ENCODE data around the gene ERGIC3.
"Not testable (repeated sequence)": the region's sequence is repeated elsewhere in the genome, so short reads cannot be mapped to it uniquely, and the experiment has no call there.

Gene ERGIC3

DNA sequence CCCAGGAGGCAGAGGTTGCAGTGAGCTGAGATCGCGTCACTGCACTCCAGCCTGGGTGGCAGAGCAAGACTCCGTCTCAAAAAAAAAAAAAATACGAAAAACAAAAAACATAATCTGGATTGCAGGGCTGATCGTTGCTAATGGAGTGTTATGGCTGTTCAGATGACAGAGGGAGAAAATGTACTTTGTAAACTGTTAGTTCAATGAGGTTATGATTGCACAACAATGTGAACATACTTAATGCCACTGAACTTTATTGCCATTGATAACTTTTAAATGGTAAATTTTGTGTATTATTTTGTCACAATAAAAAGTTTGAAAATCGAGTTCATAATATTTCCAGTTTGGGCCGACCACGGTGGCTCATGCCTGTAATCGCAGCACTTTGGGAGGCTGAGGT is 22.9 kb upstream of the ERGIC3 start:
- no peak for DNase-seq

- no peak for DNase-seq
Observed at GRCh38 chr20:35523298-35523888, 18.5 kb upstream of the ERGIC3 start.

GRCh38 chr20:35525639-35526038 is 16.2 kb upstream of the ERGIC3 start:
- DNase-seq, result no peak

DNA sequence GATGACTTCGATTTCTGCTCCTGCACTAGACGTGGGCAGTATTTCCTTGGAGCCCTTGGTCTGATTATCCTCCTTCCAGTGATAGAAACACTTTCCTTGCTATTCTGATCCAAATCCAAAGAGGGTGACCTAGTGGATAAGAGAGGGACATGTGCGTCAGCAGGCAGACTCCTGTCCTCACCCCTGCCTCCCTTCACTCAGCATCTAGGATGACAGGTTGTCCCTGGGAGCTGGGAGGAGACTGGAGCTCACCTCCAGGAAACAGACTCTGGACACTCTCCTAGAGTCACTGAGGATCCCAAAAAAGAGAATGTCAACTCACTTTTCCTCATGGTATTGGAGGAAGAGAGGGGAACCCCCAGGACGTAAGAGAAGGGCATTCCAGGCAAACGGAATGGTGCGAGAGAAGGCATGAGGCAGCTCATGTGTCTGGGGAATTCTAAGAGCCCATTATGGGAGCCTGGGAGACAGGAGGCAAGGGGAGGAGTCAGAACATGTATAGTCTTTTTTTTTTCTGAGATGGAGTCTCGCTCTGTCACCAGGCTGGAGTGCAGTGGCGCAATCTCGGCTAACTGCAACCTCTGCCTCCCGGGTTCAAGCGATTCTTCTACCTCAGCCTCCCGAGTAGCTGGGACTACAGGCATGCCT is 14.6 kb upstream of the ERGIC3 start:
- DNase-seq, result no peak

GRCh38 chr20:35529552-35529951 is 12.3 kb upstream of the ERGIC3 start, which contains the start of gene C20orf173:
TSS of gene C20orf173 (minus strand) at chr20:35529652. CDS start at chr20:35529373, 279 bp downstream.
- no peak for DNase-seq

- DNase-seq, result no peak
Observed at GRCh38 chr20:35539756-35540212, 2.1 kb upstream of the ERGIC3 start.

DNA sequence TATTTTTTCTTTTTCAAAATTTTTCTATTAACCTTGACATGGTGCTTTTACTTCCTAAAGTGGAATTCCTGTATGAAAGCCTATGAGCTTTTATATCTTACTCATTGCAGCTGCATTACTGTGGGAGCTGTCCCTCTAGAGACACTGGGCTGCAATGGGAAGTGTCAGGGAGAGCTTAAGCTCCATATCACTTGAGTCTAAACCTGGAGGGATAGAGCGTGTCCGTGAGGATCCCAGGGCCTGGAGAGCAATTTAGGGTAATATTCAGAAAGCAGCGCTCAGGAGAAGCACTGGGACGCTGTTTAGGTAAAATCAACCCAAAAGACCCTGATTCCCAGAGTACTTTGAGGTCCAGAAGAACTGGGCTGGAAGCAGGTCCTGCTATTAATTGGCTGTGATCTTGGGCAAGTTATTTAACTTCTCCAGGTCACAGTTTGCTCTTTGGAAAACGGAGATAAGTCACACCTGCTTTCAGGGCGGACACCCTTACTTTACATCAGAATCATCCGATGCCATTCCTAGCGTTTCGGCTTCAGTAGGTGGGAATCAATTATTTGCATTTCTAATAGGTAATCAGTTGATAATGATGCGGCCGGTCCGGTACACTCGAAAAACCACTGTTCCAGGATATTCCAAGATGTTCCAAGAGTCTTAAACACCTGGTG is 628 bp upstream of the ERGIC3 start:
- no peak for DNase-seq

DNA sequence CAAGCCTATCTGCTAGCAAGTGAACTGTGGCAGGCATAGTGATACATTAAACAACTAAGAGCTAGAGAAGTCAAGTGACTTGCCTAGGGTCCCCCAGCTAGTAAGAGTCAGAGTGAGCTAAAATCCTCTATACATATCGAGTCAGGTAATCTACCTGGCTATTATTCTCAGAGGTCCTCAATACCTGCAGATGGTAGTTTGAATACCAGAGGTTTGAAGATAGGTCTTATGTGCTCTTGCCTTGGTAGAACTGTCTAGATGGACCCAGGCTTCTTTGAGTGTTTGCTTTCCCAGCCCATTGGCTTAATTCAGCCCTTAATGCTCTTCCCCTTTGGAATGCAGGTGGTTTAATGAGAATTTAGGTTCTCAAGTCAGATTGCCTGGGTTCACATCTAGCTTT is 1.1 kb downstream of the ERGIC3 start:
- no peak for DNase-seq

DNA sequence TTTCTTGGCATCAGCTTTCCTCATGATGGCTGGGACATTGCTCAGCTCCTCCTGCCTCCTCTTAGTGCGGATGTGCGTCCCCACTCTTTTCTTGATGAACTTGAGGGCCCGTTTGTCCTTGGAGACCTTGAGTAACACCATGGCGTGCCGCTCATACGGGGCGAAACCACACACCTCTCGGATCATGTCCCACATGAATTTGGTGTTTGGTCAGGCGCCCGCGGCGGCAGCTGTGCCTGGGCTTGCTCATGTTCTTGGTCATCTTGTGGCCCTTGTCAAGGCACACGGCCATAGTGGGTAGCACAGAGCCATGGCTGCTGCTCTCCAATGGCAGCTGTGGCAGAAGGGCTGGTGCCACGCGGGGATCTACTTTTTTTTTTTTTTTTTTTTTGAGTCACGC is 2.6 kb downstream of the ERGIC3 start:
- no peak for DNase-seq

DNA sequence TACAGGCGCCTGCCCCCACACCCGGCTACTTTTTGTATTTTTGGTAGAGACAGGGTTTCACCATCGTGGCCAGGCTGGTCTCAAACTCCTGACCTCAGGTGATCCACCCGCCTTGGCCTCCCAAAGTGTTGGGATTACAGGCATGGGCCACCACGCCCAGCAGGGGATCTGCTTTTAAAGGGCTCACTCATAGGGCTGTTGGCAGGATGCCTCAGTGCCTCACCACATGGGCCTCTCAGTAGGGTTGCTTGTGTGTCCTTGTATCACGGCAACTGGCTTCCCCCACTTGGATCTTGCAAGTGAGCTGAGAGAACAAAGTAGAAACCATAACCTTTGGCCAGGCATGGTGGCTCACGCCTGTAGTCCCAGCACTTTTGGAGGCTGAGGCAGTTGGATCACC is 3.1 kb downstream of the ERGIC3 start:
- DNase-seq, result not testable (repeated sequence)

- no peak for DNase-seq
Observed at GRCh38 chr20:35546127-35546526, 4.2 kb downstream of the ERGIC3 start.

GRCh38 chr20:35547329-35547728 is 5.5 kb downstream of the ERGIC3 start:
- DNase-seq, result no peak

DNA sequence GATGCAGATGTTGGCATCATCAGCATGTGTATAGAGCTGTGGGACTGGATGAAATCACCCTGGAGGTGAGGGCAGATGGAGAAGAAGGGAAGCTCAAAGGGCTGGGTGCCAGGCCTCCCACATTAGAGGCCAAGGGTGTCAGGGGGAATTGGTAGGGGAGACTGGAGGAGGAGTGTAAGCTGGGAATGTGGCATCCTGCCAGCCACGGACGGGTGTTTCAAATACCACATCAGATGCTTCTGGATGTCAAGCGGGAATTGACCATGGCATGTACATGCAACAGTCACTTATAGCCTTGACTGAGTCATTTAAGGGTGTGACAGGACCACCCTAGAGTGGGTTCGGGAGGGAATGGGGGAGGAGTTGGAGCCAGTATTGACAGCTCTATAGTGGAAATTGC is 9.6 kb downstream of the ERGIC3 start:
- DNase-seq, result no peak

DNA sequence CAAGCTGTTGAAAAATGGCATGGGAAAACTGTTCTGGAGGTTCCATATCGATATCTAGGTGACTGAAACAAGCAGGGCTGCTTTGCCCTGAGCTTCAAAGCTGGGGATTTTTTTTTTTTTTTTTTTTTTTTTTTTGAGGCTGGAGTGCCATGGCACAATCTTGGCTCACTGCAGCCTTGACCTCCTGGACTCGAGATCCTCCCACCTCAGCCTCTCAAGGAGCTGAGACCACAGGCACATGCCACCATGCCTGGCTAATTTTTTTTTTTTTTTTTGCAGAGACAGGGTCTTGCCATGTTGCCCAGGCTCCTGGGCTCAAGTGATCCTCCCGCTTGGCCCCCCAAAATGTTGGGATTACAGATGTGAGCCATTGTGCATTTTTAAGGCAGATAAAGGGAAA is 11.0 kb downstream of the ERGIC3 start:
- no peak for DNase-seq

- not testable (repeated sequence) for DNase-seq
Observed at GRCh38 chr20:35555461-35555860, 13.6 kb downstream of the ERGIC3 start.

DNA sequence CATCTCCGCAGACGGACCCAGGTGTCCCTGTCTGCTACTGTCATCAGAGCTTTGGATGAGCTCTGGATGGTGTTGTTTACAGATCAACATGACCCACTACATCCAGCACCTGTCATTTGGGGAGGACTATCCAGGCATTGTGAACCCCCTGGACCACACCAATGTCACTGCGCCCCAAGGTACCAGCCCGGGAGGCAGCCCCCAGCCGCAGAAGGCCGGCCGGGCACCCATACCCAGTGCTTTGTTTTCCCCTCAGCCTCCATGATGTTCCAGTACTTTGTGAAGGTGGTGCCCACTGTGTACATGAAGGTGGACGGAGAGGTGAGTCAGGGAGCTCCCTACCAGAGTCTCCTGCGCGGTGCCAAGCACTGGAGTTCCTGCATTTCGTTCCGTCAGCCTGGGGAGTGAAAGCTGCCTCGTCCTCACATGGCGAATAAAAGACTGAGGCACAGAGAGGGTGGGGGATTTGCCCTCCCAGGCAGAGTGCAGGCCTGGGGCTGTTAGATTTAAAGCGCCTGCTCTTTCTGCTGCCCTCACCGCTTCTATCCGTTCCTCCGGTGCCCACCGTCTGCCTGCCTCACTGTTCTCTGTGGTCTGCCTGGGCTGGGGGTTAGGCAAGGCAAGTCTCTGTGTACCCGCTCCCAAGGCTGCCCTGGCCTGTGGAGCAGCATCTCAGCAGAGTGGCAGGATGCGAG is 14.2 kb downstream of the ERGIC3 start:
- DNase-seq, result no peak

DNA sequence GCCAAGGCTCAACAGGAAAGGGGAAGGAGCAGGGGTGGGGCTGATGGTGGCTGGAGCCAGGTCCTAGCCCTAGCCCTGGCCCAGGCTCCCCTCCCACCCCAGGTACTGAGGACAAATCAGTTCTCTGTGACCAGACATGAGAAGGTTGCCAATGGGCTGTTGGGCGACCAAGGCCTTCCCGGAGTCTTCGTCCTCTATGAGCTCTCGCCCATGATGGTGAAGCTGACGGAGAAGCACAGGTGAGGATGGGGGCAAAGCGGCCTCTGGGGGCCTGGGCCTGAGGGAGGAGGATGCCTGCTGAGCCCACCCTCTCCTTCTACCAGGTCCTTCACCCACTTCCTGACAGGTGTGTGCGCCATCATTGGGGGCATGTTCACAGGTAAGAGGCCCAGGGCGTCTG is 15.0 kb downstream of the ERGIC3 start:
- DNase-seq, result no peak

DNA sequence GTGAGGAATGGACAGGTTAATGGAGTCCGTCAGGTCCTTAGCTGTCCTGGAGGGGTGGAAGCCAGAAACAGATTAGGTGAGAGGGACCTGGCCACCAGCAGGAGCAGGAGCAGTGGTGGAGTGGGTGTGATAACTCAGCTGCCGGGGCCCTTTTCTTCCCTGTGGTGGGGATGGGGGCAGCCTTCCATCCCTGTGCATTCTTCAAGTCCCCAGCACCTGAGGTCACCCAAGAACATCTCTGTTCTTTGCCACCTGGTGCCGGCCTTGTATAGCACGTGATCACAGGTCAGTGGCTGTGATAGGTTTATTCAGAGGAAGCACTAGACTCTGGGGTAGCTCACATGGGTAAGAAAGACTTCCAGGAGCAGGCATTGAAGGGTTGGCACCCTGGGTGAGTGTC is 16.6 kb downstream of the ERGIC3 start:
- no peak for DNase-seq

DNA sequence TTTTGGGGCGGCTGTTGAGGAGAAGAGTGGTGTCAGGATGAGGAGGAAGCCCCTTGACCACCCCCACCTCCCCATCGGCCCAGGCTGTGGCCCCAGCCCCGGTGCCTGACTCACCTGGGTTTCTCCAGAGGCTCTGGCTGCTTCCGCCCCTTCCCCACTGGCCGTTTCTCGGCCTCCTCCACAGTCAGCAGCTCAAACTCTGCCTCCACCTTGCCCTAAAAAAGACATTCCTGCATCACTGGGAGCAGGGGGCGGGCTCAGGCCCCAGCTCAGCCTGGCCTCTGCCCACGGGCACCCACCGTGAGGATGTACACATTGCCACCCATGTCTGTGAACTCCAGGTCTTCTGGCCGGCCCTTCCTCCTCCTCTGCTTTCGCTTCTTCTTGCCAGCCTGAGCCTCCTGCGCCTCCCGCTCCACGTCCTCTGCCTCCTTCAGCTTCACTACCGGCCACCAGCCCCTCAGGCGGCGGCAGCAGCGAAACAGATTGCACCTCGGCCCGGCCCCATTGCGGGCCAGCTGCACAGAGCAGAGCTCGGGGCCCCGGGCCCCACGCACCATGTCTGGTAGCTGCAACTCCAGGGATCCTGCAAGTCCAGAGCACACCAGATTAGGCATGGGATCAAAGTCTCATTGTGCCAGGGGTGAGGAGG is 17.3 kb downstream of the ERGIC3 start:
- DNase-seq, result no peak

GRCh38 chr20:35560105-35560511 is 18.2 kb downstream of the ERGIC3 start:
- DNase-seq, result no peak

- DNase-seq, result no peak
Observed at GRCh38 chr20:35560541-35560940, 18.7 kb downstream of the ERGIC3 start.

DNA sequence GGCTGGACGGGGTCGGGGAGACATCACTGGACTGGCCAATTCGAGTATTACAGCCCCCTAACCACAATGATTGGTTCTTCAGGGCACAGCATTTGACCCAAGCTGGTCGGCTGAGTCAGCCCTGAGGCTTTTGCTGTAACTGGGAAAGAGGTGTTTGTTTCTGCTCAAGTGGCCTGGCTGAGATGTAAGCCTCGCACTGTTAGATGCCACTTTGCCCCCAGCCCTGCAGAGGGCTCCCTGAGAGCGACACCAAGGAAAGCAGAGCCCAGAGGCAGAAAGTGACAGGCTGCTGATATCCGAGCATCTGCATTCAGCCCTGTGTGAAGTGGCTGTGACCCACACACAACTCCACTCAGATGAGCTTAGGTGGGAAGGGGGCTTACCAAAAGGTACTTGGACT is 19.4 kb downstream of the ERGIC3 start:
- DNase-seq, result peak in 2 of 14 donors; percentile 8 to 30

GRCh38 chr20:35561671-35562070 is 19.8 kb downstream of the ERGIC3 start:
- DNase-seq, result no peak

Measured in C1 segment of cervical spinal cord (tissue), 14 donors.